KMS-11 (cell line): ENCODE data around the gene TRPM2.

ENCODE experiments used
- H2AFZ ChIP-seq: fragments of 200-600 bp; sonication (generic); 2 replicates; pipeline ENCODE4 v1.6.1; 2016; ENCODE audit warnings: antibody characterized with exemption, mixed run types, low read depth
- H3K27ac ChIP-seq: fragments of 200-600 bp; sonication (generic); 2 replicates; pipeline ENCODE4 v1.6.1; 2016; ENCODE audit warnings: mild to moderate bottlenecking, mixed run types
- H3K27me3 ChIP-seq: fragments of 200-600 bp; sonication (generic); 2 replicates; pipeline ENCODE4 v1.6.1; 2017; ENCODE audit warnings: mild to moderate bottlenecking, low read depth, mixed run types, moderate library complexity; ENCODE audit not compliant: insufficient read depth
- H3K36me3 ChIP-seq: fragments of 200-600 bp; sonication (generic); 2 replicates; pipeline ENCODE4 v1.6.1; 2017; ENCODE audit warnings: mild to moderate bottlenecking, mixed run types; ENCODE audit not compliant: insufficient read depth
- H3K4me1 ChIP-seq: fragments of 200-600 bp; sonication (generic); 2 replicates; pipeline ENCODE4 v1.6.1; 2016; ENCODE audit warnings: mild to moderate bottlenecking, low read depth, mixed run types; ENCODE audit not compliant: poor library complexity, severe bottlenecking
- H3K4me2 ChIP-seq: fragments of 200-600 bp; sonication (generic); 2 replicates; pipeline ENCODE4 v1.7.0; 2016; ENCODE audit warnings: mild to moderate bottlenecking, mixed run types
- H3K4me3 ChIP-seq: fragments of 200-600 bp; sonication (generic); IDR thresholded peaks from 2 replicates; pipeline ENCODE4 v1.6.1; 2017; ENCODE audit warnings: low read depth, low read length, mixed read lengths; ENCODE audit not compliant: insufficient read depth
- H3K79me2 ChIP-seq: fragments of 200-600 bp; sonication (generic); 2 replicates; pipeline ENCODE4 v1.6.1; 2016; ENCODE audit warnings: low read depth, mixed run types; ENCODE audit not compliant: insufficient read depth
- H3K9ac ChIP-seq: fragments of 200-600 bp; sonication (generic); 2 replicates; pipeline ENCODE4 v1.6.1; 2016; ENCODE audit warnings: mild to moderate bottlenecking, mixed run types
- H4K20me1 ChIP-seq: fragments of 200-600 bp; sonication (generic); 2 replicates; pipeline ENCODE4 v1.6.1; 2016; ENCODE audit warnings: mild to moderate bottlenecking, mixed run types; ENCODE audit not compliant: insufficient read depth
- TF ChIP-seq, protein P1 (sequence below): fragments of 200-600 bp; sonication (generic); conservative IDR thresholded peaks from 2 replicates; pipeline ENCODE4 v1.6.1; 2017; ENCODE audit warnings: low read depth, mild to moderate bottlenecking, antibody characterized with exemption, low read length, moderate library complexity, mixed read lengths

Gene TRPM2

DNA sequence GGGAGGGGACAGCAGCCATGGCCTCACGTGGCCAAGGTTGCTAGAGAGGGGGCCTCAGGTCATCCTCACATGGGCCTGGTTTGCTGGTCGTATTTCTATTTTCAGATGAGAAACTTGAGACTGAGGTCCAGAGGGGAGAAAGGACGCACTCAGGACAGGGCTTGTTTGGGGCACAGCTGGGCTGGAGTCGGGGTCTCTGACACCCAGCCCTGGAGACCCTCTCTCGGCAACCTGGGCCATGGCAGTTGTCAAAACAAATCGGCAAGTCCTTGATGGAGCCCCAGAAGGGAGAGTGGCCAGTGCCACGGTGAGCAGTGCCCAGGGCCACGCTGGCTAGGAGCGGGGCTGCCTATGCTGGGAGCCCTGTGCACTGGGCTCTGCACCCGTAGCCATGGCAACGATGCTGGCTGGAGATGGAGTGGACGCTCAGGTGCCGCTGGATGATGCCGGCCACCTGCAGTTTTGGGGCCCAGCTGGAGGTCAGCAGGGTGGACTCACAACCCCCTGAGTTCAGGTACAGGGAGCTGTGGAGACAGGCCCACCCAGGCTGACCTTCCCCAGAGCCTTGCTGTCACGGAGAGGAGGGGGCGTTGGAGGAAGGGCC, 113.0 kb downstream of the TRPM2 start:
- H3K36me3 ChIP-seq, result no peaks in the 10 kb centered on the region
- H2AFZ ChIP-seq, result no peak overlapping the region
- H3K79me2 ChIP-seq, result no peaks in the 10 kb centered on the region
- H4K20me1 ChIP-seq, result no peaks in the 10 kb centered on the region
- H3K4me1 ChIP-seq, result no peaks in the 10 kb centered on the region
- H3K4me2 ChIP-seq, result no peak overlapping the region
- no peak overlapping the region for H3K9ac ChIP-seq
- no peak overlapping the region for H3K27ac ChIP-seq
- TF ChIP-seq, protein P1, sequence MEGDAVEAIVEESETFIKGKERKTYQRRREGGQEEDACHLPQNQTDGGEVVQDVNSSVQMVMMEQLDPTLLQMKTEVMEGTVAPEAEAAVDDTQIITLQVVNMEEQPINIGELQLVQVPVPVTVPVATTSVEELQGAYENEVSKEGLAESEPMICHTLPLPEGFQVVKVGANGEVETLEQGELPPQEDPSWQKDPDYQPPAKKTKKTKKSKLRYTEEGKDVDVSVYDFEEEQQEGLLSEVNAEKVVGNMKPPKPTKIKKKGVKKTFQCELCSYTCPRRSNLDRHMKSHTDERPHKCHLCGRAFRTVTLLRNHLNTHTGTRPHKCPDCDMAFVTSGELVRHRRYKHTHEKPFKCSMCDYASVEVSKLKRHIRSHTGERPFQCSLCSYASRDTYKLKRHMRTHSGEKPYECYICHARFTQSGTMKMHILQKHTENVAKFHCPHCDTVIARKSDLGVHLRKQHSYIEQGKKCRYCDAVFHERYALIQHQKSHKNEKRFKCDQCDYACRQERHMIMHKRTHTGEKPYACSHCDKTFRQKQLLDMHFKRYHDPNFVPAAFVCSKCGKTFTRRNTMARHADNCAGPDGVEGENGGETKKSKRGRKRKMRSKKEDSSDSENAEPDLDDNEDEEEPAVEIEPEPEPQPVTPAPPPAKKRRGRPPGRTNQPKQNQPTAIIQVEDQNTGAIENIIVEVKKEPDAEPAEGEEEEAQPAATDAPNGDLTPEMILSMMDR, result no peak
- peaks cover 56% of the 10 kb centered on the region for H3K27me3 ChIP-seq
- H3K4me3 ChIP-seq, result no peak overlapping the region

DNA sequence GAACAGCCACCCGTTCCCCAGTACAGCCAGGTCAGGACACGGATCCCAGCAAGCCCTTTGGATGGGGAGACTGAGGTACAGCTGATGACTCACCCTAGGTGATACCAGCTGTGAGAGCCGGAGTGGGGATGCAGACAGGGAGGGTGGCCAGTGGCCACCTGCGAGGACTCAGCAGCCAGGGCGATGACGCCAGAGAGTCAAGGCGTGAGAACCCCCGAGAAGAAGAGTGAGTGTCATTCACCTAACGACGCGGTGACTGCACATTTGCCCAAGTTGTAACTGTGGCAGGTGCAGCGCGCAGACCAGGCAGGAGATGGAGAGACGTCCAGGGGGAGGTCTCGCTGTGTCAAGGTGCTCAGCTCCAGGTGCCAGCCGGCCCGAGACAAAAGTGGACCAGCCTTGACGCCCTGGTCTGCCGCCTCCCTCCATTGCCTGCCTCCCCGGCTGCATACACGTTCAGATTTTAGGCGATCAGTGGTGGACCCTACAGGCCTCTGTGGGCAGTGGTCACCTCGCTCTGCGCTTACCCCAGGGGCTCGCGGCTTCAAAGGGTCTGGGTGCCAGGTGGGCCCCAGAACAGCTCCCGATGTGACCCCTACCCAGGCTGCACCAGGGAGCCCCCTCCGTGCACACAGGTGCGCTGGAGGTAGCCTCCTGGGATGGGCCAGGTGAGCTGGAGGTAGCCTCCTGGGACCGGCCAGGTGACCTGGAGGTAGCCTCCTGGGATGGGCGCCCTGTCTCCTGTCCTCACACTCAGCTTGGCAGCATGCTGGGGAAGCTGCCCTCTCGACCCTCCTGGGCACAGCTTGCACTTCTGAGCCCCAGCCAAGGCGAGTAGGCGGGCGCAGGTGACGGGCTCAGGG, 113.8 kb downstream of the TRPM2 start:
- no peak overlapping the region for H3K4me3 ChIP-seq
- TF ChIP-seq, protein P1, result no peak

DNA sequence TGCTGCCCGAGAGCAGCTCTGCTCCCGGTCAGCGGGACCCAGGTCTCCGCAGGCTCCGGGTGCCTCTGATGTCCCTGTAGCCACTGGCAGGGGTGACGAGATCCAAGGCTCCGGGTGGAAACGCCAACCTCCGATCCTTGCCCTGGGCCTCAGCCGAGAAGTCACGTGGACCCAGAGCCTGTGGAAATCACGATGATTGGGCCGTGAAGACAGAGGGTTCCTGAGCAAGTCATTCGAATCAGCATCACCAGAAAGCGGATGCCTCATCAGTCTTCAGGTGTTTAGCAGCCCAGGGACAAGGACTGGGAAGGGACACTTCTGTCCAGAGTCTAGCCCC, 114.4 kb downstream of the TRPM2 start:
- H3K36me3 ChIP-seq, result no peaks in the 10 kb centered on the region
- H3K4me3 ChIP-seq, result no peak overlapping the region
- H2AFZ ChIP-seq, result no peak overlapping the region
- H3K27ac ChIP-seq, result no peak overlapping the region
- H3K4me1 ChIP-seq, result no peaks in the 10 kb centered on the region
- TF ChIP-seq, protein P1, result no peak
- H4K20me1 ChIP-seq, result no peaks in the 10 kb centered on the region
- H3K79me2 ChIP-seq, result no peaks in the 10 kb centered on the region
- no peak overlapping the region for H3K9ac ChIP-seq
- peaks cover 55% of the 10 kb centered on the region for H3K27me3 ChIP-seq
- H3K4me2 ChIP-seq, result no peak overlapping the region

More for the DNA sequence above, 113.8 kb downstream of the TRPM2 start:
- Histone ChIP-seq H2AFZ (no peak overlapping the region), H3K27ac (no peak overlapping the region), H3K9ac (no peak overlapping the region), H4K20me1 (no peaks in the 10 kb centered on the region), H3K27me3 (peaks cover 57% of the 10 kb centered on the region), H3K4me2 (no peak overlapping the region), H3K79me2 (no peaks in the 10 kb centered on the region), H3K4me1 (no peaks in the 10 kb centered on the region), H3K36me3 (no peaks in the 10 kb centered on the region)

DNA sequence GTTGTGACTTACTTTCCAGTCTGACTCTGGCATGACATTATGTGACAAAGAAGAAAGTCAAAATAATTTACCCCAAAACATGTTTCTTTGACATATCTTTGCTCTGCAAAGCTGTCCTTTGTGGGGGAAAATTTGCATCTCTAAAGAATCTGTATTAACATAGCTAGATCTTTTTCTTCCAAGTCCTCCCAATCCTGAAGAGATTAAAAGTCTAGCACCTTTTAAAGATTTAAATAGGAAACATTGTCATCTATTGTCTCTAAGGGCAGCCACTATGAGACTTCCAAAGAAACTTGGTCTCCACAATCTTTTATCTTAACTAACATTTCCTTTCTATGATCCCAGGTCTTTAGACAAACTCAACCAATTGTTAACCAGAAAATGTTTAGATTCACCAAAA, 117.9 kb downstream of the TRPM2 start:
- H2AFZ ChIP-seq, result no peak overlapping the region
- no peaks in the 10 kb centered on the region for H3K79me2 ChIP-seq
- no peak overlapping the region for H3K4me3 ChIP-seq
- no peak overlapping the region for H3K27ac ChIP-seq
- no peaks in the 10 kb centered on the region for H3K4me1 ChIP-seq
- TF ChIP-seq, protein P1, result no peak
- H4K20me1 ChIP-seq, result no peaks in the 10 kb centered on the region
- H3K27me3 ChIP-seq, result peaks cover 51% of the 10 kb centered on the region
- no peak overlapping the region for H3K9ac ChIP-seq
- no peaks in the 10 kb centered on the region for H3K36me3 ChIP-seq
- H3K4me2 ChIP-seq, result no peak overlapping the region
